Astrocyte (in vitro differentiated cells and primary cell): ENCODE data around the gene PDHA2. TPM values are rescaled to one million over a fixed set of nuclear protein-coding genes. Genes with fewer than 3 reads are reported as not detected.

Experiments
- DNase-seq: peaks from one replicate; pipeline ENCODE4 v3.0.0-alpha.2; 2010; ENCODE audit warnings: low read depth
- FAIRE-seq: peaks from 2 replicates; lab custom pipeline; 2011; peaks lifted over from hg19 to GRCh38; lab: Jason Lieb, UNC
- H2AFZ ChIP-seq: 2 replicates; pipeline ENCODE4 v1.6.0; 2012; ENCODE audit warnings: low read depth, low read length, inconsistent platforms
- H3K27ac ChIP-seq: 2 replicates; pipeline ENCODE4 v1.5.1; 2011; ENCODE audit warnings: low read depth, low read length, inconsistent platforms
- H3K27me3 ChIP-seq: 2 replicates; pipeline ENCODE4 v1.6.0; 2011; ENCODE audit warnings: low read length, inconsistent platforms; ENCODE audit not compliant: insufficient read depth
- H3K36me3 ChIP-seq: 2 replicates; pipeline ENCODE4 v1.5.1; 2011; ENCODE audit warnings: low read length, inconsistent platforms; ENCODE audit not compliant: insufficient read depth
- H3K4me1 ChIP-seq: 2 replicates; pipeline ENCODE4 v1.5.1; 2011; ENCODE audit warnings: low read length, inconsistent platforms; ENCODE audit not compliant: insufficient read depth
- H3K4me2 ChIP-seq: 2 replicates; pipeline ENCODE4 v1.6.0; 2012; ENCODE audit warnings: low read length, inconsistent platforms
- H3K4me3 ChIP-seq: 2 replicates; pipeline ENCODE4 v1.5.1; 2011; ENCODE audit warnings: low read depth, mild to moderate bottlenecking, low read length, inconsistent platforms; ENCODE audit not compliant: insufficient read depth
- H3K79me2 ChIP-seq: 2 replicates; pipeline ENCODE4 v1.6.0; 2012; ENCODE audit warnings: mild to moderate bottlenecking, low read length, inconsistent platforms; ENCODE audit not compliant: insufficient read depth
- H3K9ac ChIP-seq: 2 replicates; pipeline ENCODE4 v1.6.0; 2012; ENCODE audit warnings: mild to moderate bottlenecking, low read length, inconsistent platforms
- H3K9me3 ChIP-seq: 2 replicates; pipeline ENCODE4 v1.5.1; 2012; ENCODE audit warnings: low read depth, mild to moderate bottlenecking, low read length, inconsistent platforms; ENCODE audit not compliant: insufficient read depth
- H4K20me1 ChIP-seq: 2 replicates; pipeline ENCODE4 v1.6.0; 2012; ENCODE audit warnings: low read length, inconsistent platforms; ENCODE audit not compliant: insufficient read depth
- H3K27ac Mint-ChIP-seq: one replicate; pipeline ENCODE4 v1.8.0; 2021; ENCODE audit warnings: mild to moderate bottlenecking, mixed read lengths; ENCODE audit not compliant: unreplicated experiment
- H3K27me3 Mint-ChIP-seq: one replicate; pipeline ENCODE4 v1.8.0; 2021; ENCODE audit warnings: low read depth, mixed read lengths; ENCODE audit not compliant: unreplicated experiment
- H3K36me3 Mint-ChIP-seq: one replicate; pipeline ENCODE4 v1.8.0; 2021; ENCODE audit warnings: low read depth, mixed read lengths; ENCODE audit not compliant: unreplicated experiment
- H3K4me1 Mint-ChIP-seq: one replicate; pipeline ENCODE4 v1.8.0; 2021; ENCODE audit warnings: low read depth, mixed read lengths; ENCODE audit not compliant: unreplicated experiment
- H3K4me3 Mint-ChIP-seq: one replicate; pipeline ENCODE4 v1.8.0; 2021; ENCODE audit warnings: mild to moderate bottlenecking, moderate library complexity, mixed read lengths; ENCODE audit not compliant: unreplicated experiment
- H3K9me3 Mint-ChIP-seq: one replicate; pipeline ENCODE4 v1.8.0; 2021; ENCODE audit warnings: mild to moderate bottlenecking, mixed read lengths; ENCODE audit not compliant: unreplicated experiment
- CTCF ChIP-seq: IDR thresholded peaks from 2 replicates; pipeline ENCODE4 v1.5.1; 2011; ENCODE audit warnings: low read depth, mild to moderate bottlenecking, inconsistent platforms, low read length, moderate library complexity; ENCODE audit not compliant: insufficient read depth
- EZH2 ChIP-seq: IDR thresholded peaks from 2 replicates; pipeline ENCODE4 v1.6.1; 2012; ENCODE audit warnings: mild to moderate bottlenecking, low read length, inconsistent platforms; ENCODE audit not compliant: insufficient read depth
- total RNA-seq: library from RNA; stranded (reverse); gene quantifications from 2 replicates; pipeline ENCODE4 v1.2.1, GENCODE V29; 2021

Gene PDHA2
- total RNA-seq, 1 donor from 2014 or later, result not detected

- Mint-ChIP-seq H3K9me3 (peaks cover 2% of the 10 kb centered on the region), H3K27ac (no peak overlapping the region), H3K4me1 (no peaks in the 10 kb centered on the region), H3K27me3 (no peaks in the 10 kb centered on the region), H3K36me3 (no peaks in the 10 kb centered on the region), H3K4me3 (no peak overlapping the region)
- no peak for DNase-seq
- peaks cover 3% of the 10 kb centered on the region for H3K9me3 ChIP-seq
- no peaks in the 10 kb centered on the region for H3K27me3 ChIP-seq
- no peak overlapping the region for H3K4me2 ChIP-seq
- H2AFZ ChIP-seq, result no peak overlapping the region
- H3K79me2 ChIP-seq, result no peaks in the 10 kb centered on the region
- no peak for TF ChIP-seq CTCF
- H3K27ac ChIP-seq, result no peak overlapping the region
- no peaks in the 10 kb centered on the region for H3K36me3 ChIP-seq
- no peaks in the 10 kb centered on the region for H3K4me1 ChIP-seq
- no peak overlapping the region for H3K4me3 ChIP-seq
- no peaks in the 10 kb centered on the region for H4K20me1 ChIP-seq
- FAIRE-seq, result no peak
- no peak overlapping the region for H3K9ac ChIP-seq
Observed at GRCh38 chr4:95869961-95870500, 30.1 kb downstream of the PDHA2 start.

- Histone ChIP-seq H3K27me3 (no peaks in the 10 kb centered on the region), H3K9ac (no peak overlapping the region), H3K79me2 (no peaks in the 10 kb centered on the region), H3K27ac (no peak overlapping the region), H3K4me1 (no peaks in the 10 kb centered on the region), H3K36me3 (no peaks in the 10 kb centered on the region), H3K4me2 (no peak overlapping the region), H3K4me3 (no peak overlapping the region), H2AFZ (no peak overlapping the region), H4K20me1 (no peaks in the 10 kb centered on the region), H3K9me3 (no peaks in the 10 kb centered on the region)
- no peaks in the 10 kb centered on the region for H3K4me1 Mint-ChIP-seq
- no peaks in the 10 kb centered on the region for H3K27me3 Mint-ChIP-seq
- no peak overlapping the region for H3K4me3 Mint-ChIP-seq
- TF ChIP-seq EZH2 (no peak), CTCF (no peak)
- FAIRE-seq, result no peak
- no peak for DNase-seq
- no peaks in the 10 kb centered on the region for H3K36me3 Mint-ChIP-seq
- H3K27ac Mint-ChIP-seq, result no peak overlapping the region
- peaks cover 2% of the 10 kb centered on the region for H3K9me3 Mint-ChIP-seq
Observed at GRCh38 chr4:95877636-95878035, 37.7 kb downstream of the PDHA2 start.

- FAIRE-seq (no peak), DNase-seq (no peak)
- no peak overlapping the region for H3K9ac ChIP-seq
- no peak overlapping the region for H3K4me2 ChIP-seq
- no peak overlapping the region for H3K27ac Mint-ChIP-seq
- H3K27me3 Mint-ChIP-seq, result no peaks in the 10 kb centered on the region
- no peak overlapping the region for H3K4me3 ChIP-seq
- H3K4me3 Mint-ChIP-seq, result no peak overlapping the region
- no peaks in the 10 kb centered on the region for H4K20me1 ChIP-seq
- H3K27ac ChIP-seq, result no peak overlapping the region
- H3K9me3 ChIP-seq, result no peaks in the 10 kb centered on the region
- no peaks in the 10 kb centered on the region for H3K36me3 Mint-ChIP-seq
- H3K27me3 ChIP-seq, result no peaks in the 10 kb centered on the region
- no peak overlapping the region for H2AFZ ChIP-seq
- H3K4me1 Mint-ChIP-seq, result no peaks in the 10 kb centered on the region
- H3K9me3 Mint-ChIP-seq, result peaks cover 5% of the 10 kb centered on the region
- no peaks in the 10 kb centered on the region for H3K36me3 ChIP-seq
- no peaks in the 10 kb centered on the region for H3K4me1 ChIP-seq
- TF ChIP-seq EZH2 (no peak), CTCF (no peak)
- no peaks in the 10 kb centered on the region for H3K79me2 ChIP-seq
Observed at GRCh38 chr4:95887551-95887950, 47.7 kb downstream of the PDHA2 start.
